ENCODE data around the gene GYG1.

GYG1 gene

GRCh38 chr3:148991219-148992026 lies at the start of gene GYG1:
GYG1 (plus strand) TSS chr3:148991540; CDS start chr3:148991641, 101 bp downstream.
- Histone ChIP-seq H3K9ac (ENCODE audit: low read length) (peak within 1 kb of the TSS; percentile 71), H3K27ac (ENCODE audit: low read length) (peak within 1 kb of the TSS; percentile 18), H2AFZ (ENCODE audit: low read depth, low read length) (peak within 1 kb of the TSS; percentile 85), H3K4me2 (ENCODE audit: low read length) (peak within 1 kb of the TSS; percentile 91), H3K27me3 (ENCODE audit: low read depth, low read length) (no peaks in the 10 kb centered on the region), H3K4me3 (ENCODE audit: low read length) (peak within 1 kb of the TSS; percentile 82), H3K36me3 (replicated peaks; ENCODE audit: low read depth, low read length) (peaks cover 8% of the 10 kb centered on the region), H3K79me2 (ENCODE audit: low read length) (peaks cover 10% of the 10 kb centered on the region), H3K4me1 (ENCODE audit: low read length) (peaks cover 18% of the 10 kb centered on the region), H4K20me1 (ENCODE audit: insufficient read depth, low read length) (no peaks in the 10 kb centered on the region), H3K9me3 (ENCODE audit: insufficient read depth, low read length) (no peaks in the 10 kb centered on the region)
- TF ChIP-seq EZH2phosphoT487 (IDR thresholded peaks at IDR 0.05; ENCODE audit: low read depth), result no peak
- TF ChIP-seq CTCF (IDR thresholded peaks at IDR 0.05; ENCODE audit: low read depth, low read length), result peak; percentile 72

GRCh38 chr3:148943506-148944205 lies 47.7 kb upstream of the GYG1 start:
- TF ChIP-seq CTCF (IDR thresholded peaks at IDR 0.05; ENCODE audit: low read depth, low read length) (peak; percentile 90), EZH2phosphoT487 (IDR thresholded peaks at IDR 0.05; ENCODE audit: low read depth) (no peak)

GRCh38 chr3:148945116-148945515 lies 46.2 kb upstream of the GYG1 start:
- Histone ChIP-seq H3K79me2 (ENCODE audit: low read length) (no peaks in the 10 kb centered on the region), H3K9me3 (ENCODE audit: insufficient read depth, low read length) (no peaks in the 10 kb centered on the region), H3K9ac (ENCODE audit: low read length) (no peak overlapping the region), H4K20me1 (ENCODE audit: insufficient read depth, low read length) (no peaks in the 10 kb centered on the region), H3K4me2 (ENCODE audit: low read length) (no peak overlapping the region), H3K27me3 (ENCODE audit: low read depth, low read length) (no peaks in the 10 kb centered on the region), H3K36me3 (replicated peaks; ENCODE audit: low read depth, low read length) (no peaks in the 10 kb centered on the region), H2AFZ (ENCODE audit: low read depth, low read length) (no peak overlapping the region), H3K4me3 (ENCODE audit: low read length) (no peak overlapping the region), H3K4me1 (ENCODE audit: low read length) (peaks cover 3% of the 10 kb centered on the region), H3K27ac (ENCODE audit: low read length) (no peak overlapping the region)
- no peak for TF ChIP-seq EZH2phosphoT487 (IDR thresholded peaks at IDR 0.05; ENCODE audit: low read depth)

More at GRCh38 chr3:148943506-148944205, 47.7 kb upstream of the GYG1 start:
- Histone ChIP-seq H4K20me1 (ENCODE audit: insufficient read depth, low read length) (no peaks in the 10 kb centered on the region), H3K79me2 (ENCODE audit: low read length) (no peaks in the 10 kb centered on the region), H3K9ac (ENCODE audit: low read length) (no peak overlapping the region), H2AFZ (ENCODE audit: low read depth, low read length) (no peak overlapping the region), H3K4me2 (ENCODE audit: low read length) (no peak overlapping the region), H3K36me3 (replicated peaks; ENCODE audit: low read depth, low read length) (no peaks in the 10 kb centered on the region), H3K27me3 (ENCODE audit: low read depth, low read length) (no peaks in the 10 kb centered on the region), H3K4me3 (ENCODE audit: low read length) (no peak overlapping the region), H3K9me3 (ENCODE audit: insufficient read depth, low read length) (no peaks in the 10 kb centered on the region), H3K27ac (ENCODE audit: low read length) (no peak overlapping the region), H3K4me1 (ENCODE audit: low read length) (peaks cover 3% of the 10 kb centered on the region)

- H3K4me1 ChIP-seq (ENCODE audit: low read length), result peaks cover 3% of the 10 kb centered on the region
- H3K27ac ChIP-seq (ENCODE audit: low read length), result no peak overlapping the region
- H3K36me3 ChIP-seq (replicated peaks; ENCODE audit: low read depth, low read length), result no peaks in the 10 kb centered on the region
- H3K27me3 ChIP-seq (ENCODE audit: low read depth, low read length), result no peaks in the 10 kb centered on the region
- no peak overlapping the region for H3K9ac ChIP-seq (ENCODE audit: low read length)
- no peak overlapping the region for H2AFZ ChIP-seq (ENCODE audit: low read depth, low read length)
- H3K4me3 ChIP-seq (ENCODE audit: low read length), result no peak overlapping the region
- H3K9me3 ChIP-seq (ENCODE audit: insufficient read depth, low read length), result no peaks in the 10 kb centered on the region
- no peaks in the 10 kb centered on the region for H3K79me2 ChIP-seq (ENCODE audit: low read length)
- no peaks in the 10 kb centered on the region for H4K20me1 ChIP-seq (ENCODE audit: insufficient read depth, low read length)
- no peak for TF ChIP-seq EZH2phosphoT487 (IDR thresholded peaks at IDR 0.05; ENCODE audit: low read depth)
- no peak for TF ChIP-seq CTCF (IDR thresholded peaks at IDR 0.05; ENCODE audit: low read depth, low read length)
- H3K4me2 ChIP-seq (ENCODE audit: low read length), result no peak overlapping the region
These were observed 42.3 kb upstream of the GYG1 start for GRCh38 chr3:148948913-148949657.

Data from OCI-LY3 (cell line).